GM15510 (cell line): ENCODE data around the gene IL1B.

ENCODE experiments used
- POLR2A ChIP-seq: IDR thresholded peaks from 3 replicates; pipeline ENCODE4 v1.6.1; 2011; ENCODE audit warnings: borderline replicate concordance; ENCODE audit not compliant: insufficient read length; ENCODE audit errors: extremely low read depth

The IL1B gene

DNA sequence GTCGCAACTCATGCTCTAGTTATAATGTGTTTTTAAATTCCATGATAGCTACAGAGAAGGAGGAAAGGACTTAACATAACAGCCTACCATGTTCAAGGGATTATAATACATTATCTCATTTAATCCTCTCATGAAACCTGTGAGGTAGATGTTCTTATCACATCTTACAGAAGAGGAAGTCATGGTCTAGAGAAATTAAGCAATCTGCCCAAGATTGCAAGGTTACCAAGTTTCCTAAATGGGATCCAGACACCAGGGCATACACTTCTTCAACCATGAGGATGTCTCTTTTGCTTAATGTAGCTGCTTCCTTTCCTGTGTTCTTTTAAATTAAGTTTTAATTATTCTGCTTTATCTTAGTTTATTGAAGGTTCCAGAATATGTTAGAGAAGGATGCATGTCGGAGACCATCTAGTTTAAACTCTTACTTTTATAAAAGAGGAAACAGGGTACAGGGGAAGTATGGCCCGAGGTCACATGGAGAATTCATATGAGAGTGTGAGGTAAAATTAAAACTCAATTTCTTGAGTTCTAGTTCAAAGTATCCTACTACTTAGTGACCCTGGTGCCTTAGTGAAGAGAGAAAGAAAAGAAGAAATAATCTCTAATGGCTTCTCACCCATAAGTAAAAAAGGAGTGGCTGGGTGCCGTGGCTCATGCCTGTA is 48.7 kb downstream of the IL1B start:
- TF ChIP-seq POLR2A, result no peak

DNA sequence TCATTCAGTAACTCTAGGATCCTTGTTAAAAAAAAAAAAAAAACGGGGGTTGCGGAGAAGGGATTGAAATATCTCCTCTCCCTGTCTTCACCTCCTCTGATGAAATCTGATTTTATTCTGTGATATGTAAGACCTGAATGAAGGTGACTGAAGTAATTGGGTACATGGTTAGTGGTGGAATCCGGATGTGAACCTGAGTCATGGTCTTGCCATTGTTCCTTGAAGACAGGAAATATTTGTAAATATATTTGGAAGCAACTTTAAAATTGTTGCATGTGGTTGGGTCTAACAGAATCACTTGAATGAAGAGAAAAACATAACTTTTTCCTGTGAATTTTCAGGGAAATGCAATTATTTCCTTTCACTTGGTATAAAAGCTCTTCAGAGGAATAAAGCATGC is 49.3 kb downstream of the IL1B start:
- no peak for TF ChIP-seq POLR2A

DNA sequence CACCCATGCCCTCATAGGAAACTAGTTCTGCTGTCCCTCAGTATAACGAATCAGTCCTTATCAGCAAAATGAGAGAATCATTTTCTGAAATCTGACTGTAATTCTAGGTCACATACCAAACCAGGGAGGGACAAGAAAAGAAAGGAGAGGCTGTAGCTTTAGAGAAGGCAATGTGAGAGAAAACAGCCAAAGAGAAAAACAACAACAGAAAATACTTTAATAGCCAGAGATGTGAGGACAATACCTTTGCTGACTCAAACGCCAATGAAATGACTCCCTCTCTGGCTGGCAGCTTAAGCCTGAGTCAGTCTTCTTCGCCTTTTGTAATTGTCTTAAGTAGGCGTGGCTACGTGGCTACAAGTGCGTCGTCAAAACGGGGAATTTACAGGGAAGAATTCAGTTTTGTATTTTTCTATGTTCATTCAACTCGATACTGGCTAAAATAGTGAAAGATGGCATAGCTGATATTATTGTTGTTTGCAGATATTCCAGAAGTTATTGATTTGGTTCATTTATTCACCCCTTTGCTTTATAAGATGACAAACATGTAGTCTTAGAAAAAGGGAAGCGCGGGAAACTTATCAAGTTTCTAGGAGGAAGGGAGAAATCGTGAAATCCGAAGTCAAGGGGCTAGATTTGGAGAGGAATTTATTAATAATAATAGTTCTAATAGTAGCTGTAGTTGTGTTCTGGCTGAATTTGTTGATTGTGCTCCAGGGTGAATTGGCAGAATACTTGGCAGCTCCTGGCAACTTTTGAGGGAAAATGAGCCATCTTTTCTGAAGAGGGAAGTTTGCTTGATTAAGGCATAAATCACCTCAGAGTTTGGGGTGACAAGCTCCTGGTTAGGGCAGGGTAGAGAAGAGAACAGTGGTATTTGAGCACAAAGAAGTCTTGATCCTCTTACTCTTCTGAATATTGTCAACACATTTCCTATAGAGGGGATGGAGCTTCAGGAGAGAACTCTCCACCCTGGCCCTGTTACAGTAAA is 52.1 kb downstream of the IL1B start, which contains the start of gene IL1A:
Gene IL1A (minus strand): TSS at position 295 of the 991 bp plus-strand sequence. CDS start 723 bp downstream, outside the sequence.
- TF ChIP-seq POLR2A, result no peak

DNA sequence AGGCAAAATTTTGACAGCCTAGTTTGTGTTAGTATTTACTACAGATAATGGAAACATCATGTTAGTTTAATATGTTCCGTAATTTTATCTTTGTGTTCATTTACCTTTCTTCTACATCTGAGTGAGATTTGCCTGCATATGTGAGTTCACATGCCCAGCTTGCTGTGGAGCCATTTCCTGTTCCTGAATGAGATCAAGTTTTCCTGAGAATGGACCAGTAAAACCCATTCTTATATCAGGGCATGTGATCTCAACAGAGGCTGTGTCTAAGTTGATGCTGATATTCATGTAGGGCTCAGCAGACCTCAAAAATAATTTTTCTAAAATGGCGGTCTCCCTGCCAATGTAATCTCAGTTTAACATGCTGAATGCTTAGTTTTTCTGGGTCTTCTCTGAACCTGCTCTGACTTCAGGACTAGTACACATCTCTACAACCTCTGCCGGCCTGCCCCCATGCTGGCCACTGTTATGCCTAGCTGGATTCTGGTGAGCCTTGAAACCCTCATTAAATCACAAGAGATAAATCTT is 53.3 kb downstream of the IL1B start:
- no peak for TF ChIP-seq POLR2A

DNA sequence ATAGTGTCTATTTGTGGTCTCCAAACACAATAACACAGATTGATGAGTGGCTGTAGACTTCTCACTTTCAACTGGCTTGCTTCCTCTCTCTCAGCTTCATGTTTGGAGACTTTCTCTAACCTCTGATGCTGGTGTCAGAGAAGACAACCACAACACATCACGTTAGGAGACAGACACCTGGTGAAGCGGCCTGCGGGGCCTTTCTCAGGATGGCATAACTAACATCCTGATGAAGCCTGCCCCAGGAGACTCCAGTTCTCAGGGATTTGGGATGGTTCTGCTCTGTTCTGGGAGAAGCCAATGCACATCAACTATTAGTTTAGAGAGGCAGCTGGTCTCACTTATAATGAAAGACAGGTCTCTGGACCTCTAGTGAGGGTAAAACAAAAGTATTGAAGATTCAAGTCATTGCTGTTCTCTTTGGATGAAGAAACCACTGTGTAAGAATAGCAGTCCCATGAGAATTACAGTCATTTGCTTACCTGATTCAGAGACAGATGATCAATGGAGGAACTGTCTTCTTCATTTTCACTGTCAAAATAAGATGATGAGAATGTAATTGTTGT is 54.3 kb downstream of the IL1B start:
- no peak for TF ChIP-seq POLR2A
